NCI-H2029 (cell line): ENCODE data around the gene TMEM170B.

Source experiments
- DNase-seq: peaks from one replicate; lab custom pipeline; 2025; lab: John Stamatoyannopoulos, UW

The TMEM170B gene

GRCh38 chr6:11616200-11616611 is 78.7 kb downstream of the TMEM170B start:
- no peak for DNase-seq

DNA sequence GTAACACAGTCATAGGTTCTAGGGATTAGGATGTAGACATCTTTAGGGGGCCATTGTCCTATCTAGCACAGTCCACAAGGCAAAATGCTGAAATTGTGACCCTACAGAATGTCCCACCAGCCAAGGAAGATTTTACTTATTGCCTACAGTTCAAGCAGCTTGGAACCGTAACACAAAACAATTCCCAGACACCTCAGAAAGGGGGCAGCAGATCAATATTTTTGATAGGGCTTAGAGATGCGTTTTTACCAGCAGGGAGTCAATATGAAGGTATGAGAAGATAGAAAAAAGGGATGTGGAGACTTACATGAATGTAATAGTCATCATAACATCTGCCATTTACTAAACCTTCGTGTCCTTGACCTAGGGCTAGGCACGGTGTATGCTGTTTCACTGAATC is 81.0 kb downstream of the TMEM170B start:
- DNase-seq: no peak

DNA sequence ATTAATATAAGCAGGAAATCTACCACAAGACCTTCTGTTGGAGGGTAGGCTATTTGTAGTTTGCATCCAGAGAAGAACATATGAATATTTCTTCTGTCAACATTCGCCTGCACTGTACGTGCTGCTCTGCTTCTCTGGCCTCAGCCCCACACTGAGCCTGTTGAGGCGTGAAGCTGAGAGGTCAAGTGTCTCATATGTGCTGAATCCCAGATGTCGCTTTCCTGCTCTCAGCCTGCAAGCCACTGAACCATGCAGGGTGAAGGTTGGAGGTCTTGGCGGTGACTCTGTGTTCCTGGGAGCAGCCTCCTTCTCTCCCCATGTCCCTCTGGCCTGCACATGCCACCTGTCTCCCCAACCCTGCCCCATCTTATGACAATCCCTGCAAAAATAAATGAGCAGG is 83.6 kb downstream of the TMEM170B start:
- peak; percentile 67 for DNase-seq

GRCh38 chr6:11622156-11622555 is 84.6 kb downstream of the TMEM170B start:
- no peak for DNase-seq

- DNase-seq: no peak
Observed at GRCh38 chr6:11623272-11623671, 85.7 kb downstream of the TMEM170B start.

GRCh38 chr6:11625302-11625701 is 87.8 kb downstream of the TMEM170B start:
- DNase-seq: no peak

DNA sequence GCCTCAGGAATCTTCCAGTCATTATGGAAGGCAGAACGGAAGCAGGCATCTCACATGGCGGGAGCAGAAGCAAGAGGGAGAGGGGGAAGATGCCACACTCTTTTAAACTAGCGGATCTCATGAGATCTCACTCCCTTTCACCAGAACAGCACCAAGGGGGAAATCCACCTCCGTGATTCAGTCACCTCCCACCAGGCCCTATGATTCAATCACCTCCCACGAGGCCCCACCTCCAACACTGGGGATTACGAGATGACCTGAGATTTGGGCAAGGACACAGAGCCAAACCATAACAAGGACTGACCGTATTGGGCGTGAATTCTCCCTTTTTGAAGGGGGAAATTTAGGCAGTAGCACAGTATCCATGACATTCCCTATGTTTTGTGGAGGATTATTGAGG is 88.8 kb downstream of the TMEM170B start:
- DNase-seq: no peak

DNA sequence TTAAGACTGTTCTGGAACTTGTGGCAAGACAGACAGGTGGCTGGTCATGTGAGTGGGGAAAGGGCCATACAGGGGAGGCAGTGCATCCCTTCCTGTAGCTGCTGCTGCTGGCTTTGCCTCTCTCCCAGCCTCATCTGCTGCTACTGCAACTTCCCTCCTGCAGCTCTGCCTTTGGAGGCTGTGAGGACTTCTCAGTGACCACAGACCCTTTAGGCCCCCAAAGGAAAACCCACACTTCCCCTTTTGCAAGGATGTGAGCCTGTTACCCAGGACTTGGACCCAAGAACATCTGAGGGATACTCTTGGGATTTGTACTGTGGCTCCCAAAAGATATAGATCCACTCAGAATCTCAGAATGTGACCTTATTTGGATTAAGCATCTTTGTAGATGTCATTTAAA is 91.0 kb downstream of the TMEM170B start:
- no peak for DNase-seq

- no peak for DNase-seq
Observed at GRCh38 chr6:11631008-11631407, 93.5 kb downstream of the TMEM170B start.

DNA sequence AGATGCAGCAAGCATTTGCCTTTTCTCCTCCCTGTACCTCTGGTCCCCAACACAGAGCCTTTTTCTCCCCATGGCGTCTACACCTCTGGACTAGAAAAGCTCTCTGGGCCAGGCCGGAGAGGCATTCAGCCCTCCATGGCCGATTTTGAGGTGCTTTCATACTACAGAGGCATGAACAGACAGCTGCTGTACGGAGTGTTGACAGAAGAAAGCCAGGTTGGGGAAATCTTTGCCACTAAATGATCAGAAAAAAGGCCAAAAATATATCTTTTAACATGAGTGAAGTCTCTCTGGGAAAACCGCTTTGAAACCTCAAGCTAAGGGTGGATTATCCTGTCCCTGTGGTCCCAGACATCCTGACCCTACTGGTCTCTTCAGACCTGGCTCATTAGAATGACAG is 94.0 kb downstream of the TMEM170B start:
- no peak for DNase-seq

GRCh38 chr6:11632231-11632630 is 94.7 kb downstream of the TMEM170B start:
- no peak for DNase-seq

DNA sequence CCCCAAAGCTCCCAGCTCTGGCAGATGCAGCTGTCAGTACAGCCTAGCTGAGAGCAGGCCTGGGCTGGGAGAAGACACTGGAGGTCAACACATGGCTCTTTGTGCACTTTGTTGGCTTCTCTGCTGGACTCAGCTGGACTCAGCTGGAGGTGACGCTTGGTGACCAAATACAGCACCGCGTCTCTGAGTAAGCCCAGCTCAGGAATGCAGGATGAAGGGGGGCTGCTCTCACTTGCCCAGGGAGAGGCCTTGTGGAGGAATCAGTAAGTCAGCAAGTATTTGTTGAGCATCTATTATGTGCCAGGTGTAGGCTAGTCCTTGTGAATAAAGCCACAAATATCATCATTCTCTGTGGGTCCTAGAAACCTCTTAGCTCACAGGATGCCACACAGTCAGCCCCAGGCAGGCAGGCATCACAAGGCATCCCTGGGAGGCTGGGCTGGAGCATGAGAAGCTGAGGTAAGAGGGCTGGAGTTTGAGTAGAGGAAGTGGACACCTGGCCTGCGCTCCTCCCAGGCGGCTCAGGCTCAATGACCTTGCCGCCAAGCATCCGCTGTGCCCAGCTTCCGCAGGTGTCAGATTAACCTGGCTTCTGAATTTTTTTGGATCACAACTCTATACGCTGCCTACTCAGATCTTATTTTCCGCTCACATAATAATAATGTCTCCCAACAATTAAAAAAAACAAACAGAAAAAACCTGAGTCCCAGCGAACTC is 95.4 kb downstream of the TMEM170B start:
- no peak for DNase-seq
